ENCODE data around the gene RUNX2.

The RUNX2 gene

DNA sequence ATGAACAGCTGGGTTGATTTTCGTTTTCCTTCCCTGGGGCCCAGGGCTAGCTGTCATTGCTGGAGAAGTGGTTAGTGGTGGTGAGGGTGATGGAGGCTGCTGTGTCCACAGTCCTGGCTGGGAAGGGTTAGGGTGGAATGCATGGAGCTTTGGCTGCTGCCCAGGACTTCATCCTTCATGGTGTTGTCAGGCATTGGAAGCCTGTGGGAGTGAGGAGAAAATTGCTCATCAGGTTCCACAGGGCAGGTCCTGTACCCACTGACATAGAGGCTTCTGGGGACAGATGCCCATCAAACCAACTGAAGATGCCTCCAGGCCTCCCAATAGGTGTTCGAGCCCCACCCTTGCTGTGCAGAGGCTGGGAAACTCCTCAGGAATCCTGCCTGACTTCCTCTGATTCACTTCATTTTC, 312.0 kb downstream of the RUNX2 start:
- H3K36me3 ChIP-seq (ENCODE audit: control insufficient read depth, insufficient read depth, low read length): no peaks in the 10 kb centered on the region
- no peaks in the 10 kb centered on the region for H3K4me1 ChIP-seq (ENCODE audit: control insufficient read depth, insufficient read depth, low read length)
- H3K9me3 ChIP-seq (ENCODE audit: control insufficient read depth, low read length): no peaks in the 10 kb centered on the region
- H3K4me3 ChIP-seq (ENCODE audit: low read length): no peak overlapping the region
- no peak overlapping the region for H3K9ac ChIP-seq (ENCODE audit: low read length)
- no peaks in the 10 kb centered on the region for H3K27me3 ChIP-seq (ENCODE audit: control insufficient read depth, insufficient read depth, low read length)

GRCh38 chr6:45640811-45641210, 312.7 kb downstream of the RUNX2 start:
- no peaks in the 10 kb centered on the region for H3K36me3 ChIP-seq (ENCODE audit: control insufficient read depth, insufficient read depth, low read length)
- no peak overlapping the region for H3K9ac ChIP-seq (ENCODE audit: low read length)
- H3K4me3 ChIP-seq (ENCODE audit: low read length): no peak overlapping the region
- H3K4me1 ChIP-seq (ENCODE audit: control insufficient read depth, insufficient read depth, low read length): no peaks in the 10 kb centered on the region
- H3K9me3 ChIP-seq (ENCODE audit: control insufficient read depth, low read length): no peaks in the 10 kb centered on the region
- H3K27me3 ChIP-seq (ENCODE audit: control insufficient read depth, insufficient read depth, low read length): no peaks in the 10 kb centered on the region

DNA sequence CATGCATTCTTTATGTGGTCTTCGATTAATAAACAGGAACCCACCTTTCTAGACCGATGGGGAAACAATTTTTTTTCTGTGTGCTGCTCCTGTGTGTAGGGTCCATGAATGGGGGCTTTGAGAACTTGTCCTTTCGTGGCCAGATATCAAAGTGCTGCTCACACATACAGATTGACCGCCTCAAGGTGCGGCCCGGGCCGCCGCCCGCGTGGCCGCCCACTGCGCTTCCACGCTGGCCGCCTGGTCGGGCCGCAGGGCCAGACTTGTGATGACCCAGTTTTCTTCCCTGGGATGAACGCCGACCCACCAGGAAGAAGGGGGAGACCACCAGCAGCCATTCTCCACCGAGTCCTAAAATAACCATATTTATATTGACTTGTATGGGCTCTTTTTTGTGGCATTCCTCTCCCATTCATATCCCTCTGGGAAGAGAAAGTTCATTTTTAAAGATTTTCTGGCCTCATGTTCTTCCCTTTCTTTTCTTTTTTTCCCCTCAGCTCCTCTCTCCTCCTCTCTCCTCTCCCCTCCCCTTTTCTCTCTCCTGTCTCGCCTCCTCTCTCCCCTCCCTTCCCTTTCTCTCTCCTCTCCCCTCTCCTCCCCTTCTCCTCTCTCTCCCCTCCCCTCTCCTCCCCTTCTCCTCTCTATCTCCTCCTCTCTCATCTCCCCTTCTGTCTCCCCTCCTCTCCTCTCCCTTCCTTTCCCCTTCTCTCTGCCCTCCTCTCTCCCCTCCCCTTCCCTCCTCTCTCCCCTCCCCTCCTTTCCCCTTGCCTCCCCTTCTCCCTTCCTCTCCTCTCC, 314.4 kb downstream of the RUNX2 start:
- Histone ChIP-seq H3K4me3 (ENCODE audit: low read length) (no peak overlapping the region), H3K4me1 (ENCODE audit: control insufficient read depth, insufficient read depth, low read length) (no peaks in the 10 kb centered on the region), H3K27me3 (ENCODE audit: control insufficient read depth, insufficient read depth, low read length) (no peaks in the 10 kb centered on the region), H3K9me3 (ENCODE audit: control insufficient read depth, low read length) (no peaks in the 10 kb centered on the region), H3K36me3 (ENCODE audit: control insufficient read depth, insufficient read depth, low read length) (no peaks in the 10 kb centered on the region), H3K9ac (ENCODE audit: low read length) (no peak overlapping the region)

DNA sequence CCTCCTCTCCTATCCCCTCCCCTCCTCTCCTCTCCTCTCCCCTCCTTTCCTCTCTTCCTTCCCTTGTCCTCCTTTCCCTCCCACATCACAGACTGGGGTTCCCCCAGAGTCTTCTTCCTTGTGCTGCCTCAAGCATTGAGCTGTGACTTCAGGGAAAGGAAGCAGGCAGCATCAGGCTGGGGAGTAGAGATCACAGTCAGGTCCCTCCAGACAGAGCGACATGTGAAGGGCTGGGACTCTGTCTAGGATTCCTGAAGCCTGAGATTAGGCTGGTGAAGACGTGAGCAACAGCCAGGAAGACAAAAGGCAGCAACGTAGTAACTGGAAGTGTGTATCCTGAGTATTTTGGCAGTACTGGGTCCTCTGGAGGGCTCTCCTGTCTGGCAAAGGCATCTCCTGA, 315.0 kb downstream of the RUNX2 start:
- Histone ChIP-seq H3K36me3 (ENCODE audit: control insufficient read depth, insufficient read depth, low read length) (no peaks in the 10 kb centered on the region), H3K4me3 (ENCODE audit: low read length) (no peak overlapping the region)

DNA sequence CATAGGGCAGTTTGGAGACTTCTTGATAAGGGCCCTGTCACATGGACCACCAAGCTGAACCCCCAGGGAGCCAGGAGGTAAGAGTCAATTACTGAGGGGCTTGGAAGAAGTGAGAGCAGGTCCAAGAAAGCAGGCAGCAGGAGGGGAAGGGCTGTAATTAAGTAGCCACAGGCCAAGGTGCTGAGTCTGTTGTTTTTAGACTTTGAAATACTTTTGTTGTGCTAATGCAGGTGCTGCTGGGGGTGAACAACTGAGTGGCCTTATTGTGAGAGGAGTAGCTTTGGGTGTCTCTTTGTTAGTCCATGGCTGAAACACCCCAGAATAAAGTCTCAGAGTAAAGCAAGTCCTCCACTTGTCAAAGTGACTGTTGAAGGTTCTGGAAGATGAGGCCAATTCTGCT, 316.6 kb downstream of the RUNX2 start:
- Histone ChIP-seq H3K27me3 (ENCODE audit: control insufficient read depth, insufficient read depth, low read length) (no peaks in the 10 kb centered on the region), H3K36me3 (ENCODE audit: control insufficient read depth, insufficient read depth, low read length) (no peaks in the 10 kb centered on the region), H3K9me3 (ENCODE audit: control insufficient read depth, low read length) (no peaks in the 10 kb centered on the region), H3K4me1 (ENCODE audit: control insufficient read depth, insufficient read depth, low read length) (no peaks in the 10 kb centered on the region), H3K9ac (ENCODE audit: low read length) (no peak overlapping the region), H3K4me3 (ENCODE audit: low read length) (no peak overlapping the region)

More for the DNA sequence above, 315.0 kb downstream of the RUNX2 start:
- Histone ChIP-seq H3K27me3 (ENCODE audit: control insufficient read depth, insufficient read depth, low read length) (no peaks in the 10 kb centered on the region), H3K9me3 (ENCODE audit: control insufficient read depth, low read length) (no peaks in the 10 kb centered on the region), H3K9ac (ENCODE audit: low read length) (no peak overlapping the region), H3K4me1 (ENCODE audit: control insufficient read depth, insufficient read depth, low read length) (no peaks in the 10 kb centered on the region)

DNA sequence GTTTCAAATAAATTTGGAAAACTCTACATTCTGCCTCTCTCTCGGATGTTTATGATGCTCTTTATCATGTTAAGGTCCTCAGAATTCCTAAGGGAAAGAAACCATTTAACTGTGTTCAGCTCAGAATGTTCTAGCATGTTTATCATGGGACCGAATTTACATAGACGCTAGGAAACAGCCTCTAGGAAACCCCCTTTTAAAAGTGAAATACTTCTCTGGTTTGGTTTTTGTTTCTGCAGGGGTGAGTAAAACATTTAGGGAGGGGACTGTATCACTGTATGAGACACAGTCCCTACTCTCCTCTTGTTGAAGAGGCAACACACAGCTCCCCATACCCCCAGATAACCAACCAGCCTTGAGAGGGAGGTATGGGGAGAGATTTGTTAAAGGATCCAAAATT, 317.2 kb downstream of the RUNX2 start:
- H3K9ac ChIP-seq (ENCODE audit: low read length): no peak overlapping the region
- H3K4me3 ChIP-seq (ENCODE audit: low read length): no peak overlapping the region
- H3K9me3 ChIP-seq (ENCODE audit: control insufficient read depth, low read length): no peaks in the 10 kb centered on the region
- no peaks in the 10 kb centered on the region for H3K4me1 ChIP-seq (ENCODE audit: control insufficient read depth, insufficient read depth, low read length)
- H3K36me3 ChIP-seq (ENCODE audit: control insufficient read depth, insufficient read depth, low read length): no peaks in the 10 kb centered on the region
- H3K27me3 ChIP-seq (ENCODE audit: control insufficient read depth, insufficient read depth, low read length): no peaks in the 10 kb centered on the region

DNA sequence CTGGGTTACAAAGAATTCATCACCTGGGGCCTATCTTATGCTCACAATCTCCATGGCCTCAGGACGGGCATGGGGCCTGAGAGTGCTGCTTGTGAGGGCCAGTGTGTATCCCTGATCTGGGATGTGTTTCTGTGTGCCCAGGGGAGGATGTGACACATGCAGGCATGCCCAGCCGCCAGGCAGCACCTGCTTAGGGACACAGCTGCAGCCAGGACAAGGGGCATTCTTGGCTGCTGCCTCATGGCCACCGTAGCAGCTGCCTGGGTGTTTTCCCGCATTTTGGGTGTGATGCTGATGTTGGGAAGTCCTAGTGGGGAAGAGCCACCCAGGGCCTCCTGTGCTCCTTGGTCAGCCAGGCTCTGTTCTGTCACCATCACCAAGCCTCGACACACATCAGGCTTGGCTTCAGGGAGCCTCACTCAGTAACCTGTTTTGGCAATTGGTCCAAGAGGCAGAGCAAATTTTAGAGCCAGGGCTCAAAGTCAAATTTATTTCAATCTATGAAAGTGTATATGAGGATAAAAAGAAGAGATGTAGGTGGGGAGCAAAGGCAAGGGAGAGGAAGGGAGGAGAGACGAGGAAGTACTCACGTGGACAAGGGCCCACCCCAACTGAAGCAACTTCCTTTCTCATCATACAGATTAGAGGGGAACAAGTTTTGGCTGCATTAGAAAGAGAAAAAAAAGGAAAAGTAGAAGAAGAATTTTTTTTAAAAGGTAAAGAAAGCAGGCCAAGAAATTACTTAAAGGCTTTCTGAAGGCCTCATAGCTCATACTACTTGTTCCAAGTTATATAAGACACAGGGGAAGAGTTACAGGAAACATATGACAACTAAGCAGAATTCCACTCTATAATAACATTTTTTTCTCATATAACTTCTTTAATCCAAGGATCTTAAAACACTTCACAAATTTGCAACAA, 319.5 kb downstream of the RUNX2 start:
- Histone ChIP-seq H3K27me3 (ENCODE audit: control insufficient read depth, insufficient read depth, low read length) (no peaks in the 10 kb centered on the region), H3K4me1 (ENCODE audit: control insufficient read depth, insufficient read depth, low read length) (no peaks in the 10 kb centered on the region), H3K36me3 (ENCODE audit: control insufficient read depth, insufficient read depth, low read length) (no peaks in the 10 kb centered on the region), H3K4me3 (ENCODE audit: low read length) (no peak overlapping the region), H3K9ac (ENCODE audit: low read length) (no peak overlapping the region), H3K9me3 (ENCODE audit: control insufficient read depth, low read length) (no peaks in the 10 kb centered on the region)

DNA sequence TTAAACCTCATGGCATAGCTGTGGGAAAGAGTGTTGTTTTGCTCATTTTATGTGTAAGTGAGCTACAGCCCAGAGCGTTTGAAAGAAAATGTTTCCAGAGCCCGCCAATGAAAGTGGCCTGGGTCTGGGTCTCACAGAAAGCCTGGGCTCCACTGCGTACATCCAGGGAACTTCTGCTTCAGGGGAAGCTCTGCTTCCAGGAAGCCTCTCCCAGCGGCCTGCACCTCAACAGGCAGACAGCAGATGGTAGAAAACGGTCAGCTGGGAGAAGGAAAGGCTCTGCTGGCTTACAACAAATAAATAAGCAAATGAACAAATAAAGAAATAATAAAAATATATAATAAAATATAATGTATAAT, 320.1 kb downstream of the RUNX2 start:
- no peaks in the 10 kb centered on the region for H3K4me1 ChIP-seq (ENCODE audit: control insufficient read depth, insufficient read depth, low read length)
- no peaks in the 10 kb centered on the region for H3K36me3 ChIP-seq (ENCODE audit: control insufficient read depth, insufficient read depth, low read length)
- no peak overlapping the region for H3K9ac ChIP-seq (ENCODE audit: low read length)
- H3K27me3 ChIP-seq (ENCODE audit: control insufficient read depth, insufficient read depth, low read length): no peaks in the 10 kb centered on the region
- H3K9me3 ChIP-seq (ENCODE audit: control insufficient read depth, low read length): no peaks in the 10 kb centered on the region
- no peak overlapping the region for H3K4me3 ChIP-seq (ENCODE audit: low read length)

DNA sequence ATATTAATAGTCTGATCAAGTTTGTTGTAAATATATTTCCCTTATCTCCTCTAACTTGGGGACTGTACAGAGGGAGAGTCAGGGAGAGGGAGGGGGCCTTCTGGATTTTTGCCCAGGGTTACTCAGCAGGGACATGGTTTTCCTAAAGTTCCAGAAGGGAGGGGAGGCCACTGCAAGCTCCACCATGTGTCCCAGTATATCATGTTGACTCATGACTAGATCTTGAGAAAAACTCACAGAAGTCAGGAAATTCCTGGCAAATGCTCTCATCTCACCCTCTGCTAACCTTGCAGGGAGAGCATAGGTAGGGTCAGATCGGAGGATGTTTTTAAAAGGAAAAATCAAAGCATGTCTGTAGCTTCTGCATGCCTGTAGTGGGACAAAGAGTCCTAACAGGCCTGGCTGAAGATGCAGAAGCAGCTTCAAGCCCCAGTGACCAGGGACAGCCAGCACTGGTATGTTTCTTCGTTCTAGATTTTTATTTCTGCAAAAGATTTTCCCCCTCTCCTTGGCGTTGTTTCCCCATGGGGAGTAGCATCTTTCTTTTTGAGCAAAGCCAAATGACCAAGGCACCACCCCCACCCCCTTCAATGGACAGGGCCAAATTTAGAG, 322.5 kb downstream of the RUNX2 start:
- H3K9ac ChIP-seq (ENCODE audit: low read length): no peak overlapping the region
- H3K4me3 ChIP-seq (ENCODE audit: low read length): no peak overlapping the region
- no peaks in the 10 kb centered on the region for H3K27me3 ChIP-seq (ENCODE audit: control insufficient read depth, insufficient read depth, low read length)
- H3K36me3 ChIP-seq (ENCODE audit: control insufficient read depth, insufficient read depth, low read length): no peaks in the 10 kb centered on the region
- H3K4me1 ChIP-seq (ENCODE audit: control insufficient read depth, insufficient read depth, low read length): no peaks in the 10 kb centered on the region
- H3K9me3 ChIP-seq (ENCODE audit: control insufficient read depth, low read length): no peaks in the 10 kb centered on the region

GRCh38 chr6:45651301-45651700, 323.2 kb downstream of the RUNX2 start:
- Histone ChIP-seq H3K36me3 (ENCODE audit: control insufficient read depth, insufficient read depth, low read length) (no peaks in the 10 kb centered on the region), H3K9ac (ENCODE audit: low read length) (no peak overlapping the region), H3K4me3 (ENCODE audit: low read length) (no peak overlapping the region), H3K9me3 (ENCODE audit: control insufficient read depth, low read length) (no peaks in the 10 kb centered on the region), H3K4me1 (ENCODE audit: control insufficient read depth, insufficient read depth, low read length) (no peaks in the 10 kb centered on the region), H3K27me3 (ENCODE audit: control insufficient read depth, insufficient read depth, low read length) (no peaks in the 10 kb centered on the region)

DNA sequence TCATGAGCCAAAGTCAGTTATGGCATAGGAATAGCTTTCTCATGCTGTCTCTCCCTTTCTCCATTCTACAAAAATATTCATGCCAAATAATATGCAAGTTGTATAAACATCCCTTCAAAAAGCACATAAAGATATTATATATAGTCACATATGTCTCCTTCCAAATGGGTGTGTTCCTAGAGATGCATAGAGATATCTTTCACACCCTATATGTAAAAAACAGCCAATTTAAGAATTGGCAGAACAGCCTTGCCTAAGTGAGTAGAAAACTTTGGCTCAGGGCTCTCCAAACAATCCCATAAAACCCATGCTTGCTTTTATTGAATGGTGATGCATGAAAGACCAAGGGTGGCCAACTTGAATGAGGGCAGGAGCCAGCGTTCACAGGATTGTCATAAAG, 324.3 kb downstream of the RUNX2 start:
- Histone ChIP-seq H3K4me1 (ENCODE audit: control insufficient read depth, insufficient read depth, low read length) (no peaks in the 10 kb centered on the region), H3K9ac (ENCODE audit: low read length) (no peak overlapping the region), H3K4me3 (ENCODE audit: low read length) (no peak overlapping the region), H3K9me3 (ENCODE audit: control insufficient read depth, low read length) (no peaks in the 10 kb centered on the region), H3K36me3 (ENCODE audit: control insufficient read depth, insufficient read depth, low read length) (no peaks in the 10 kb centered on the region), H3K27me3 (ENCODE audit: control insufficient read depth, insufficient read depth, low read length) (no peaks in the 10 kb centered on the region)

Measured in mucosa of stomach (tissue), 1 donor.